VCaP (cell line): Measurements from ENCODE around the gene TNFAIP8.

Experiments
- H3K27ac ChIP-seq: fragments of 450-650 bp; 2 replicates; pipeline ENCODE4 v1.5.1; 2017
- TF ChIP-seq, protein P1 (sequence below): fragments of 450-650 bp; conservative IDR thresholded peaks from 2 replicates; pipeline ENCODE4 v1.5.1; 2017; ENCODE audit warnings: mild to moderate bottlenecking, moderate library complexity

Gene TNFAIP8

DNA sequence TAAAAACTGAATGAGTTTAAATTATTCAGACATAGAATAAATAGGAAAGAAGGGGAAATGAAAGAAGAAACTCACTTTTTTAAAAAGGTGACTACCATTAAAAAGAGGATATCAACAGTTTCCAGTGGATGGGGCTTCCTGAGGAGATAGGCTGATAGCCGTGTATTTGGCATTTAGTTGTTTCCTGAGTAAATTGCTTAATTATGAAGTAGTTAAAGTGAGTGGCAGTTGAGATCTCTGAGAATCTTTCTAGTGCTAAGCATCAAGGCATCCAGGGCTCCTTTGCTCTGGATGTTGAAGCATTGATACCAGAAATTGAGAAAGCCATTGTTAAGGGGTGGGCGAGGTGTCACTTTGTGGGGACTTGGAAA is 2.7 kb downstream of the TNFAIP8 start:
- TF ChIP-seq, protein P1, sequence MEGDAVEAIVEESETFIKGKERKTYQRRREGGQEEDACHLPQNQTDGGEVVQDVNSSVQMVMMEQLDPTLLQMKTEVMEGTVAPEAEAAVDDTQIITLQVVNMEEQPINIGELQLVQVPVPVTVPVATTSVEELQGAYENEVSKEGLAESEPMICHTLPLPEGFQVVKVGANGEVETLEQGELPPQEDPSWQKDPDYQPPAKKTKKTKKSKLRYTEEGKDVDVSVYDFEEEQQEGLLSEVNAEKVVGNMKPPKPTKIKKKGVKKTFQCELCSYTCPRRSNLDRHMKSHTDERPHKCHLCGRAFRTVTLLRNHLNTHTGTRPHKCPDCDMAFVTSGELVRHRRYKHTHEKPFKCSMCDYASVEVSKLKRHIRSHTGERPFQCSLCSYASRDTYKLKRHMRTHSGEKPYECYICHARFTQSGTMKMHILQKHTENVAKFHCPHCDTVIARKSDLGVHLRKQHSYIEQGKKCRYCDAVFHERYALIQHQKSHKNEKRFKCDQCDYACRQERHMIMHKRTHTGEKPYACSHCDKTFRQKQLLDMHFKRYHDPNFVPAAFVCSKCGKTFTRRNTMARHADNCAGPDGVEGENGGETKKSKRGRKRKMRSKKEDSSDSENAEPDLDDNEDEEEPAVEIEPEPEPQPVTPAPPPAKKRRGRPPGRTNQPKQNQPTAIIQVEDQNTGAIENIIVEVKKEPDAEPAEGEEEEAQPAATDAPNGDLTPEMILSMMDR, result no peak

DNA sequence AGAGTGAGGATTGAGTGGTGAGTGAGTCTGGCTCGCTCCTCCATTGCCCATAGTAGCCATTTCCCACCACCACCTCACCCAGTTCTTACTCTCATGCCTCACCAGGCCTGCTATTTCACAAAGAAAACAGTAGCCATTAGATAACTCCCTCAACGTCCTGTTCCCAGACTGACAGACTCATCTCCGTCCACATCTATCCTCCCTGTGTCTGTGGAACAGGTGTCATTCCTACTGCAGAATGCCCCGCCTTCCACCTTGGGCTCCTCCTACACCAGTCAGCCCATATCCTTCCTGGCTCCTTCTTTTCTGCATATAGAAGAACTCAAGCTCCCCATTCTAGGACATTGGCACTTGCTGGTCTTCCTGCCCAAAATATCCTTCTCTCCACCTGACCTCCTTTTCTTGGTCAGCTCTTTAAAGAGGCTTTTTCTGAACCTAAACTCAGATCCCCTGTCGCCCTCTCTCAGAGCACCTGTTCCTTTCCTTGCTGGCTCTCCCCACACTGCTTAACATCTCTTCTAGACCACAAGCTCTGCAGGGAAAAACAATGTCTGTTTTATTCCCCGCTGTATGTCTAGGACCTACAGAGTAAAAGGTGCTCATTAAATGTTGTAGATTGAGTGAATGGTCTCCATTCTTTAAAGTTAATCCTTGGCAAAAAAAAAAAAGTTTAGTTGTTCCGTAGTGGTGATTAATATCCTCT is 3.2 kb downstream of the TNFAIP8 start:
- no peak overlapping the region for H3K27ac ChIP-seq
- TF ChIP-seq, protein P1, result no peak

More for the DNA sequence above, 2.7 kb downstream of the TNFAIP8 start:
- no peak overlapping the region for H3K27ac ChIP-seq

DNA sequence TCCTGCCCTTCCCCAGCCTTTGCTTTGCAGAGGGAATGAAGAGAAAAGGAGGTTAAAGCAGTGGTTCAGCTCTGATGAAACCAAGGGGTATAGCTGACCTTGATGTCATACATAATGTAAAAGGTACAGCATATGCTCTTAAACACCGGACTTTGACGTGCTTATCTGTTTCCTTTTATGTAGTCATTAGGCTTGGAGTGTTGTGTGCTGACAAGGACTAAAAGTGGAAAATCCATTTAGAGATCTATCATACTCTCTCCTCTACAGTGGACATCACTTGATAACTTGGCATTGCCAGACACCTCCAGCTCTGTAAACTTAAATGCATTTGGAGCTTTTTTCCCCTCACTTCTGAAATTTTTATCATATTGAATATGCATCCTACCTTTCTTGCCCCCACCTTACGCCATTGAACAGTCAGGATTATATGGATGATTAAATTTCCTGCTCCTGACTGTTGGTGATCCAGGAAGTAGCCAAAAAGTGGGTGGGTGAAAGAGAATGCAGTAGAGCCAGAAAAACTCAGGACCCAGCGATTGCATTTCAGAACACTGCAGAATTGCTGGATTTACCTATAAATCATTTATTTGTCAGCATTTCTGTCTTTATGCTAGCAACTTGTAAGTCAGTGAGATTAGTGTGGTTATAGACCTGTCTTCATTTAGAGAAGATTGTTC is 4.1 kb downstream of the TNFAIP8 start:
- no peak overlapping the region for H3K27ac ChIP-seq
- TF ChIP-seq, protein P1, result no peak

DNA sequence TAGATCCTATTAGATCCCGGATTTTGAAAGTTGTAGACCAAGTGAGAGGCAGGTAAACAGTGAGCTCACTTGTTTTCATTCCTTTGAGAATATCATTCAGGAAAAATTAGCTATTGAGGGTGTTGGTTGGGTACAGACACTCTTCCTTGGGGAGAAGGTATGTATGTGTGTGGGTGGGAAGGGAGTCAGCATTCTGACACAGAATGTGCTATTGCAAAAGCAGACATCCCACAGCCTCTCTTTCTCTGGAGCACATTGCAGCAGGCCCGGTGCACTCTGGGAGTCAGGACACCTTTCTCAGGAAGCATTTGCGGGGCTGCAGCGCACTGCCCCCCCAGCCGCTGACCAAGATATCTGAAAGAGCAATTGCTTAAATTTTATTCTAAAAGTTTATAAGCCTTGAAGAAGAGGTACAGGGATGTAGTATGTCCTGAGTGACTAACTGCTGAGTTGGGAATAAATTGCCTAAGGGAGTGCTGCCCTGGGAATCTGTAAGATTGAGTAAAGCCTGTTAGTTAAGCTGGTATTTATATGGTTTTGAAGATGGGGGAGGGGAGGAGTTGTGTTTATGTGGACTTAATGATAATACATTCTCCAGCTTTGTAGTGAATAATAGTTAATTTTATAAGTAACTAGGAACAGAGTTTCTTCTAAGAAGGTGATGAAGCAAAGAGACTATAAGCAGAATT is 5.2 kb downstream of the TNFAIP8 start:
- TF ChIP-seq, protein P1, result no peak
- no peak overlapping the region for H3K27ac ChIP-seq

DNA sequence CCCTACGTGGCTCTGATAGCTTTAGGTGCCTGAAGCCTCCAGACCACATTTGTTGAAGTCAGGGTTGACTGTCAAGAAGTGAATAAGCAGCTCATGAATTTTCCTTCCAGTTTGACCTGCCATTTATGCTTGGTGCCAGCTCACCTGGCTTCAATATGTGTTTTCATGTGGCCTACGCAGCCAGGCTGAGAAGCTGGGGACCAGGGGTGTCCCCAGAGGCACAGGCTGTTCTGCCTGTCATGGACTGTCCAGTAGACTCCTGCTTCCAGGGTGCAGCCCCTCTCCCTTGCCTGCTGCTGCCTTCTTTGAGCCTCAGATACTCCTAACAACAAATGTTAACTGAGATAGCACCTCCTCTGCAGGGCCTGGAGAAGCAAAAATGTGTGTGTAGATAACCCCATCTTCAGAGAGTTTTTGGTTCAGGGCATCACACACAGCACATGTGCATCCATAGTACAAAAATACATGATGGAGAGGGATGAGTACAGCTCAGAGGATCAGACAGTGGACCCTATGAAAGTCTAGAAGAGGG is 5.8 kb downstream of the TNFAIP8 start:
- TF ChIP-seq, protein P1, result no peak
- H3K27ac ChIP-seq, result no peak overlapping the region

DNA sequence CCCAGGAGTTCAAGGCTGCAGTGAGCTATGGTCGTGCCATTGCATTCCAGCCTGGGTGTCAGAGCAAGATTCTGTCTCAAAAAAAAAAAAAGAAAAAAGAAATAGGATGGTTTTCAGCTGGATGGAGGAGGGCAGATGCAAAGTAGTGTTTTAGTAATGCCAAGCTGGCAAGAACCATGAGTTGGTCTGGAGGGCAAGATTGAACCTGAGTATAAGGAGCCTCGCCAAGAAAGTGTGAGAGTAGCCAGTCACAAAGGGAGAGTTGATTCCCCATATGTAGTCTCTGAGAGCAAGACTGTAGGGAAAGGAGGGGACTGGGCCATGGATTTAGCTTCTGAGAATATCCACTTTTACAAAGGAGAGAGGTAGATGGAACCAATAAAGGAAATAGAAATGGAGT is 6.9 kb downstream of the TNFAIP8 start:
- TF ChIP-seq, protein P1, result no peak

DNA sequence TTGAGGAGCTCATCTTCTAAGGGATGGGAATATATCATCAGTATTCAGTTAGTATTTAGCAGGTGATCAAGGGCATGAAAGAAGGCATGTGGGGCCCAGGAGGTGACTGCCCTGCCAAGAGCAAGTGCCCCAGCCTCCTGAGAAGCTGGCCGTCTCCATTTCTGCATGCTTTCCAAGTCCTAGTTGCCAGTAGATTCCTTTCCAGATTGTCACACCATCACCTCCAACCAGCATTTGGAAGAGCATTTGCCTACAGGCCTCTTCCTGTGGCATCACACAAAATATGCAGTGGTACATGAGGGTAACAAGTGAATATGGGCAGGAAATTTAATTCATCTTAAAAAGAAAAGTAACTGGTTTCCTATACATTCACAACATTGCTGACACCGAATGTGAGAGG is 7.5 kb downstream of the TNFAIP8 start:
- TF ChIP-seq, protein P1, result no peak
- no peak overlapping the region for H3K27ac ChIP-seq

More for the DNA sequence above, 6.9 kb downstream of the TNFAIP8 start:
- no peak overlapping the region for H3K27ac ChIP-seq
